ENCODE measurements around the gene LTO1.

GRCh38 chr11:69698362-69698761, 23.2 kb upstream of the LTO1 start:
- TF ChIP-seq CTCF (IDR thresholded peaks at IDR 0.05; ENCODE audit: low read depth, low read length), result no peak
- no peak for TF ChIP-seq POLR2A (IDR thresholded peaks at IDR 0.05; ENCODE audit: extremely low read depth, insufficient read length)
- TF ChIP-seq MYC (IDR thresholded peaks at IDR 0.05; ENCODE audit: low read depth, low read length), result no peak
- TF ChIP-seq MAX (IDR thresholded peaks at IDR 0.05; ENCODE audit: low read depth, low read length), result no peak
